ENCODE data around the gene SERTM1.
A peak's percentile ranks its signal among the peaks of the same experiment; 100 is the strongest.

Gene SERTM1

DNA sequence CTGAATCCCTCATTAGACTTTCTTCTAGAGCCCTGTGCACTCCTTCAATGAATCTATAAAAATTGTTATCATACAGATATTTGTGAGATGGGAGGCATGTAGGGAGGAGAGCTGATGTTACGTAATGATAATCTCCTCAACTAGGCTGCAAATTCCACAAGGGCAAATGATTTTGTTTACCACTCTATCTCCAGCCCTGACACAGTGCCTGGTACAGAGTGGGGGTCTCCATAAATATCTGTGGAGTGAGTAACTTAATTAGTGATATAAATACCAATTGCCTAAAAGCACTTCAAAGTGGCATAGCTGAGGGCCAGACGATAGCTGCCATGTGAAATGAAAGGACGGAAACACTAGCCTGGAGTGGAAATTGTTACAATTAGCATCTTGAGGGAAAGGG is 54.2 kb downstream of the SERTM1 start:
- no peak for TF ChIP-seq CTCF (conservative IDR thresholded peaks at IDR 0.05; ENCODE audit: low read depth)
- DNase-seq (ENCODE audit: low spot score) = no peak
- ChIA-PET POLR2A (ENCODE audit: low non-redundant PET) (no interaction called here), CTCF (interaction anchor here (0.6 to 1.3 kb wide), 2 partner anchors 8 to 194 kb away, joined by 3 to 7 read pairs; no protein-coding TSS in a partner anchor)
- no peak overlapping the region for H3K27ac ChIP-seq

DNA sequence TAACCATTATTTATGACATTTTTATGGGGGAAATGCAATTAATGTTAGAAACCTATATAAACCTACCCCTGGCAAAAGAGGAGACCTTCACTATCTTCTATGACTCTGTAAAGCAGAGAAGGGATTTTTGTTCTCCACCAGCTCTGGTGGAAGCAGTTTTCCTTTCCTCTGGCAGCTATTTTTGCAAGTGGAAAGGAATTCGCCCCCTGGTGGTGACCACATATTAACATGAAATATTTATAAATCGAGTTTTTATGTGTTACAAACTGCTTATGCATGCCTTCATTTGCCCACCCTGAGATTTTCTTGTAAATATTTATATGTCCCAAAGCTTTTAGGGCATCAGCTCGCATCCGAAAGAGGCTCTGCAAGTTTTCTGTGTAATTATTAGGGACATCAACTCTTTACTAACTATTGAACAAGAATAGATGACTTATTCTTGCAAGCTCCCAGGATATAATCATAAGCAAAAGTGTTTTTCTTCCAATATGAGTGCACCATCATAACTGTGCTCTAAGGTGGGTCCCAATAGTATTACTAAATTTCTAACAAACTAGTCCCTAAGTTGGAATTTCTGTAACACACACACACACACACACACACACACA is 62.4 kb downstream of the SERTM1 start:
- no peak overlapping the region for H3K27ac ChIP-seq
- DNase-seq (ENCODE audit: low spot score) = peak; percentile 38
- POLR2A ChIA-PET (ENCODE audit: low non-redundant PET) = no interaction called here
- peak; percentile 65 for TF ChIP-seq CTCF (conservative IDR thresholded peaks at IDR 0.05; ENCODE audit: low read depth)
- CTCF ChIA-PET = interaction anchor here (0.6 to 1.3 kb wide), 12 partner anchors 9 to 453 kb away, joined by 3 to 7 read pairs (median 3); no protein-coding TSS in a partner anchor

- POLR2A ChIA-PET (ENCODE audit: low non-redundant PET) = no interaction called here
- no peak for TF ChIP-seq CTCF (conservative IDR thresholded peaks at IDR 0.05; ENCODE audit: low read depth)
- CTCF ChIA-PET = no interaction called here
- no peak overlapping the region for H3K27ac ChIP-seq
- DNase-seq (ENCODE audit: low spot score) = no peak
Measured at GRCh38 chr13:36737524-36738083, 63.8 kb downstream of the SERTM1 start.

- no peak overlapping the region for H3K27ac ChIP-seq
- ChIA-PET CTCF (no interaction called here), POLR2A (ENCODE audit: low non-redundant PET) (no interaction called here)
- no peak for DNase-seq (ENCODE audit: low spot score)
- no peak for TF ChIP-seq CTCF (conservative IDR thresholded peaks at IDR 0.05; ENCODE audit: low read depth)
Measured at GRCh38 chr13:36745436-36745835, 71.6 kb downstream of the SERTM1 start.

DNA sequence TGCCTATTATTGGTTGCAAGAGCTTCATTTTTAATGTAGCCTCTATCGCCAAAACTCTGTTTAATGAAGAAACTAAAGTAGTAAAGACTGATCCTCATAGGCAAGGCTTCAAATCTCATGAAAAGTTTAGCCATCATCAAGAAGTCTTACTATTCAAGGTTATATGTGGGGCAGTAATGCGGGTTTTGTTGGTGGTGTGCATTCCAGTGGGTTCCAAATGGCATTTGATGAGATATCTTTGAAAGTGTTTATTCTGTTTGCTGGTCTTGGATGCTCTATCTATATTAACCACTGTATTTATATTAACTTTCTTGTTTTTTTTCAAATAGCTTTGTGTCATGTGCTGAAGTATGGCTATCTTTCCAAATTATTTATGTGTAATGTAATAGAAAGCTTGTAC is 72.2 kb downstream of the SERTM1 start:
- ChIA-PET CTCF (no interaction called here), POLR2A (ENCODE audit: low non-redundant PET) (no interaction called here)
- DNase-seq (ENCODE audit: low spot score) = no peak
- no peak overlapping the region for H3K27ac ChIP-seq
- no peak for TF ChIP-seq CTCF (conservative IDR thresholded peaks at IDR 0.05; ENCODE audit: low read depth)

Data from RWPE1 (cell line).